GM19397 (cell line): ENCODE data around the gene CD19.
"Not testable (repeated sequence)": the region's sequence is repeated elsewhere in the genome, so short reads cannot be mapped to it uniquely, and the experiment has no call there.

Experiments
- ATAC-seq: cut with Tn5 transposase; IDR thresholded peaks from one replicate; pipeline ENCODE4 v1.9.1; 2021; ENCODE audit warnings: mild to moderate bottlenecking, moderate library complexity; ENCODE audit not compliant: unreplicated experiment

CD19 gene

DNA sequence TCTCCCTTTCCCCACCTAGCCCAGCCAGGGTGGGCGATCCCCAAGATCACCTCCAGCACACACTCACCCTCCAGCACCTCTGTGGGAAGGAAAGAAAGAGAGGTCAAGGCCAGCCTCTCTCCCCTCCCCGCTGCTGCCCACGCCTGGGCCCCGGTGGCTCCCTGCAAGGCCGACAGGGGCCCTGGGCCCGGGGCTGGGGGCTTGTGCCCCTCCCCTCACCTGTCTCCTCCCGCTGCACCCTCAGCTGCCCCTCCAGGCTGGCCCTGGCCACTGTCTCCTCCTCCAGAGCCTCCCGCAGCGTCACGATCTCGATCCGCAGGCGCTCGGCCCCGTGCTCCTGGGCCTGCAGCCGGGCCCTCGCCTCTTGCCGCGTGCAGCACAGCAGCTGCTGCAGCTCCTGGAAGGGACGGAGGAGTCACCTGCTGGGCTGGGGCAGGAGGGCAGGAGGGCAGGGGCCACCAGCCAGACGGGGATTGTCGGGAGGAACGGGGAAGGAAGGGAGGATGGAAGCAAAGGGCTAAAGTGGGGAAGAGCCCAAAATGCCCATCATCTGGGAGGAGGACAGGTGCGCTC, 25.9 kb upstream of the CD19 start:
- no peak for ATAC-seq

DNA sequence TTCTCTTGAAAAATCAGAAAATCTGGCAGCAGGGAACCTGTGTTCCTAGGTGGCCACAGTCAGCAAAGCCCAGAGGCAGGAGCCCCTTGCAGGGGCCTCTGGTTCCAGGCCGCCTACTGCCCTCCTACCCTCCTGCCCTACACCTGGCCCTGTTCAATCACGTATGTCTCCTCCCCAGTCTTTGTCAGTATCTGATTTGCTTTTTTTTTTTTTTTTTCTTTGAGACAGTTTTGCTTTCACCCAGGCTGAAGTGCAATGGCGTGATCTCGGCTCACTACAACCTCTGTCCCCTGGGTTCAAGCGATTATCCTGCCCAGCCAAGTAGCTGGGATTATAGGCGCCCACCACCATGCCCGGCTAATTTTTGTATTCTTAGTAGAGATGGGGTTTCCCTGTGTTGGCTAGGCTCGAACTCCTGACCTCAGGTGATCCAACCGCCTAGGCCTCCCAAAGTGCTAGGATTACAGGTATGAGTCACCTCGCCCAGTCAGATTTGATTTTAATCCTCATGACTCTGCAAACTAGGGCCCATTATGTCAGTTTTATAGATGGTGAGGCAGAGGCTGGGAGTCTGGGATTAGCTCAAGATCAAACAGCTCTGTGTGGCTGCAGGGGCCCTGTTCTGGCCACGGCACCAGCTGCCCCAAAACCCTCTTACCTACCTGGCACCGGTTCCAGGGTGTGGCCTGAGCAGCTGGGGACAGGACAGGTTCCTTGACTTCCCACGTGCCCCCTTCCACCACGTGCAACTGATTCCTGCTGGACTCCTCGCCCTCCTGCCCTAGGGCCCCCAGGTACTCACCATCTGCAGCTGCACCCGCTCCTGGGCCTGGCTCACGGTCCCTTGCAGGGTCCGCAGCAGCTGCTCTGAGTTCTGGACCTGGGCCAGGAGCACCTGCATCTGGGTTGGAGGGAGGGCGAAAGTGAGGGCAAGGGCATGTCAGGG, 21.4 kb upstream of the CD19 start:
- no peak for ATAC-seq

DNA sequence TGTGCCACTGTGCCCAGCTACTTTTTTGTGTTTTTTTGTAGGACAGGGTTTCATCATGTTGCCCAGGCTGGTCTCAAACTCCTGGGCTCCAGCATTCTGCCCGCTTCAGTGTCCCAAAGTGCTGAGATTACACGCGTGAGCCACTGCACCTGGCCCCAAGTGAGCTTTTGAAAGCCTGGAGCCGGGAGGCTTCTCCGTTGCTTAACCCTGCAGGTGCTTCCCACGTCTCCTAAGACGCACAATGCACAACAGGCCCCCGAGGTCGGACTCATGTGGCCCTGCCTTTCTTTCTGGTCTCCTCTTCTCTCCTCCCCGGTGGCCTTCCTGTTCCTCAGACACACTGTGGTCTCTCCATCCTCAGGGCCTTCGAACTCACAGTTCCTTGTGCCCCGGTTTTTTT, 19.2 kb upstream of the CD19 start:
- no peak for ATAC-seq

DNA sequence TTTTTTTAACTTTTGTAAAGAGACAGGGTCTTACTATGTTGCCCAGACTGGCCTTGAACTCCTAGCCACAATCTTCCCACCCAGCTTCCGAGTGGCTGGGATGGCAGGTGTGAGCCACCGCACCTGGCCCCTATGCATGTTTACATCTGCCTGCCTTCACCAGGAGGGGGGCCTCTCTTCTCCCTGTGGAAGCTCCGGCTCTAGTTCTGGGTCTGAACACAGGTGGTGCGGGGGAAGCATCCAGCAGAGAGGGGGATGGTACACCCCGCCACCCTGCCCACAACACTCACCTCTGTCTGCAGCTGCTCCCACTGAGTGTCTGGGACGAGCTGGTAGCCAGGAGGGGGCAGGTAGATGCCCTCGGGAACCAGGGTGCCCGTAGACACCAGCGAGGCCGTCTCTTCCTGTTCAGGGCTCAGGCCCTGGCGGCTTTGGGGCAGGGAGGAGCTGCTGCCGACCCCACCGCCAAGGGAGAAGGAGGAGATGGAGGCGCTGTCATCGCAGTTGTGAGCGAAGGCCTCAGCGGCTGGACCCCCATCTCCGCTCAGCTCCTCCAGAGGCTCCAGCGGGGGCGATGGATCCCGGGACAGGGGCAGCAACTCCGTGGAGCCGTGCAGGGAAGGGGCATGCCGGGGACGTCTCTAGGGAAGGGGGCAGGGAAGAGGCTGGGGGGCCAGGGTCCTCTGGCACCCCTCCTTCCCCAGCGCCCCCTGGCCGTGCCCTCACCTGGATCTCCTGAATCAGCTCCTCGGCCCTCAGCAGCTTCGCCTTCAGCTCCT, 17.6 kb upstream of the CD19 start:
- ATAC-seq: no peak

DNA sequence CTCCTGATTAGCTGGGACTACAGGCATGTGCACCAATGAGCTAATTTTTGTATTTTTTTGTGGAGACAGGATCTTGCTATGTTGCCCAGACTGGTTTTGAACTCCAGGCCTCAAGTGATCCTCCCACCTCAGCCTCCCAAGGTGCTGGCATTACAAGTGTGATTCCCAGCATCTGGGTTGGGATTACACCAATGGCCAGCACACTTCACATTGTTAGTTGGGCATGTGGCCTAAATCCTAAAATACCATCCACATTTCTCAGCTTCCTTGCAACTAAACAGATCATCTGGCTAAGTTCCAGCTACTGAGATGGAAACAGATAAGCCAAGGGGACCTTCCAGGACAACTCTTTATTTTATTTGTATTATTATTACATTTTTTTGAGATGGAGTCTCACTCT, 16.6 kb upstream of the CD19 start:
- no peak for ATAC-seq

DNA sequence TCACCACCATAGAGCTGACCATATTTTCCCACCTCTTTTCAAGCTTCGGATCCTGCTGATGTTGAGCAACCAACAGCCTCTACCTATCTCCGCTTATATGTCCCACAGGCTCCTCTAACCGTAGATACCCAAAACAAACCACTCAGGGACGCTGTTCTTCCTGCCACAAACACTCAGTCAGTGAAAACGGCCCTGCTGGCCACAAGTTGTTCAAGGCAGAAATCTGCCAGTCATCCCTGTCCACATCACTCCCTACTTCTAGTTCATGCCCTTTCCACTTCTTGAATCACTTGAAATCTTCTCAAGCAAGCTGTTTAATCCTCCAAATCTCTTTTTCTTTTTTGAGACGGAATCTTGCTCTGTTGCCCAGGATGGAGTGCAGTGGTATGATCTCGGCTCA, 14.7 kb upstream of the CD19 start:
- ATAC-seq: no peak

DNA sequence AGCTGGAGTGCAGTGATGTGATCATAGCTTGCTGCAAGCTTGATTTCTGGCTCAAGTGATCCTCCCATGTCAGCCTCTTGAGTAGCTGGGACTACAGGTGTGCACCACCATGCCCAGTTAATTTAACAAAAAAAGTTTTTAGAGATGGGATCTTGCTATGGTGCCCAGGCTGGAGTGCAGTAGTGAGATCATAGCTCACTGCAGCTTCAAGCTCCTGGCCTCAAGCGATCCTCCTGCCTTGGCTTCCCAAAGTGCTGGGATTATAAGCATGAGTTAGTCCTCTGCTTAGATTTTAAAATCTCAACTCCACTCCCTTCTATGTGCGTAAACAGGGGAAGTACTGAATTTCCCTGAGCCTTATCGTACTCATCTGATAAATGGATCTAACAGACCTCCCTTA, 13.1 kb upstream of the CD19 start:
- ATAC-seq: no peak

DNA sequence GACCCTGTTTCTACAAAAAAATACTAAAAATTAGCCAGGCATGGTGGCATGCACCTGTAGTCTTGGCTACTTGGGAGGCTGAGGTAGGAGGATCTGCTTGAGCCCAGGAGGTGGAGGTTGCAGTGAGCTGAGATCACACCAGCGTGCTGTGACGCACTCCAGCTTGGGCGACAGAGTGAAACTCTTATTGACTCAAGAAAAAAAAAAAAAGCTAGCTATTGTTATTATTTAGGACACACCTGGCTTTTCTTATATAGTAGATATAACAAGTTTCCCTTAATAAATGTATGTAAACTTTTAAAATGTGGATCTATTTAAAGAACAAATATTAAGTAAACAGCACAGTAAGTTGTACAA, 8.6 kb upstream of the CD19 start:
- ATAC-seq: no peak

DNA sequence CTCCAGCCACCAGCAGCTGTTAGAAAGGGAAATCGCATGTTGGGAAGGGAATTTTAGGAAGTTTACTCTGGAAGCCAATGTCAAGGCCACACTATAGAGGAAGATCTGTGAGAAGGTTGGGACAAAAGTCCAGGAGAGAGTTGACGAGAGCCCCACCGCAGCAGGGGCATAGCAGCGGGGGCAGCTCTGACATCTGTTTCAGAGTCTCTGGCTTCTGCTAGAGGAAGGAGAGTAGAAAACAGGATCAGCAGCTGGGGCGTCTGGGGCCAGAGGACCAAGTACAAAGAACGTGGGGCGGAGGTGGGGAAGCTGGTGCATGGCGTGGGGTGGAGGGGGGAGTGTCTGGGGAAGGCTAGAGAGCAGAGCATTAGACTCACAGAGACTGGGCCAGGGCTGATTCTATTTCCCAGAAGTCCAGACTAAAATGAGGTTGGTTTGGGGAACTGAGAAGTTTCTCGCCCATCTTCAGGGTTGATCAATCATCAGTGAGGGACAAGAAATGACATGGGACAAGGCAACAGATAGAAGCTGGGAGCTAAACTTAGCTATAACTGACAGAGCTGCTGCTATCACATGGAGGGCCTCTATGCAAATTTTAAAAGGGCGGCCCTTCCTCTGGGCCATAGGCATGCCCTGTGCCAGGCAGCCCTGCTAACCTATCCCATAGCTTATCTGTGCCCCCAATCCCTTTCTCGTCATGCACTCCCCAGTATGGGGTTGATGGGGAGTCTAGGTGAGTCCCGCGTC, 7.9 kb upstream of the CD19 start:
- ATAC-seq: peak; percentile 54

DNA sequence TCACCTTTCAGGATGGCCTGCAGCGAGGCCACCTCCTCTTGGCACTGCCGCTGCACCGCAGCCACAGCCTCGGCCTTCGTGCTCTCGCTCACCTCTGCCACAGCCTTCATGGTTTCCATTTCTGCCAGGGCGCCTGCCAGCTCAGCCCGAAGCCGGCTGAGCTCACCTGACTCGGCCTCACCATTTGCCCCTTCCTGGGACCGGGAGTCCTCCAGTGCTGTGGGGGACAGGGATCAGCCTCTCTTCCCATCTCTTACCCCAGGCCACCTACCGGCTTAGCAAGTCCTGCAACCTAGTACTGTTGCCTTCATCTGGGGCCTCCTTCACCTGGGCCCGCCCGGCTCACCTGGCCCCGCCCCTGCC, 7.4 kb upstream of the CD19 start:
- ATAC-seq: no peak

DNA sequence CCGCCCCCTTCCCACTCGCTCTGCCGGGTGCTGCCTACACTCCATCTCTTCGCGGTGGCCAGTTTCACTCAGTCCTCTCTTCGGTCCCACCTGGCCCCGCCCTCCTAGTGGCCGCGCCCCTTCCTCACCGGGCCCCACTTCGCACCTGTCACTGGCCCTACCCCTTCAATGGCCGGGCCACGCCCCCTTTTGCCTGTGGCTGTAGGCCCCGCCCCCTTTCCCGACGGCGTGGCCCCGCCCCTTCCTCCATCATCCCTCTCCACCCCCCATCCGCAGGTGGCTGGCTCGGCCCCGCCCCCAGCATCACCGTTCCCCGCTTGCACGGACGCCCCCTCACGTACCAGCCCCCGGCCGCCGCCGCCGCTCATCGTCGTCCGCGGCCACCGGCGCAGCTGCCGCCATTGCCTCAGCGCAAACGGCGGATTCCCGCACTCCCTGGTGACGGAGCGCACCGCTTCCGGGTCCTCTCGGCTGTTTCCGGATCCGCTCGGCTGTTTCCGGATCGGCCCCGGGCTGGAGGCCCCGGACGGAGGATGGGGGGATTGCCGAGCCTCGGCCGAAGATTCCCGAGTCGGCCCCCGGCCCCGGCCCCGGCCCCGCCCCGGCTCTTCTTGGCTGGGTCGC, 6.9 kb upstream of the CD19 start, which contains the start of gene RABEP2:
Gene RABEP2 (minus strand): TSS at position 477 of the 624 bp plus-strand sequence. CDS start 75 bp downstream, at position 402.
- peak; percentile 61 for ATAC-seq

DNA sequence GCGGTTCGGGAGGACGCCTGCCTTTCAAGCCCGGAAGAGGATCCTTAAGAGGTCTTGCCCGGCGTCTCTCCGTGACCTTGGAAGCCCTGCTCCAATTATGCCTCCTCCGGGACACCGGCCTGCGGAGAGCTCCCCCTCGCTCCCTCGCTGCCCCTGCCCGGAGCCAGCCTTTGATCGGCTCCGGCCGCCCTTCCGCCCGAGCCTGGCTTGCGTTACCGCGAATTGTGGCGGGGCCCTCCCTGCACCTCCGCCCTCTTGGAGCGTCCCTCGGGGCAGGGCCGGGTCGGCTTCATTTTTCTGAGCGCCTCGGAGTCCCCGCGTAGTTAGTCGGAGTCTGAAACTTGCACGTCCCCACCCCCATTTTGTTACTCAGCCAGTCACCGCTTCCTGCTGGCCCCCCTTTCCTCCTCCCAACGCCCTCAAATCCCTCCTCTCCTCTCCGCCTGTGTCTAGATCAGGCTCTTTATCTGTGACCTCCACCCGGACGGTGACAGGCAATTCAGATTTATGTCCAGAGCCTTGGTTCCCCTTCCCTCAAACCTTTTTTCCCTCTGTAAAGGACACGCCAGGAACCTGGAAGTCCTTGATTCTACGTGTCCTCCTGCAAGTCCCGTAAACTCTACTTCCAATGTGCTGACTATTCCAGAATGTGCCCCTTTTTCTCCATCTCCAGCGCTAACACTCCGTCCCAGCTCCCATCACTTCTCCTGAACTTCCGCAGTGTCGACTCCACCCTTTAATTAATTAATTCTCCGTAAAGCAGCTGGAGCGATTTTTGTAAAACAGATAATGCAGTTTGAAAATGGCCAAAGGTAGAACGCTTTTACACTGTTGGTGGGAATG, 6.2 kb upstream of the CD19 start:
- ATAC-seq: peak; percentile 25

DNA sequence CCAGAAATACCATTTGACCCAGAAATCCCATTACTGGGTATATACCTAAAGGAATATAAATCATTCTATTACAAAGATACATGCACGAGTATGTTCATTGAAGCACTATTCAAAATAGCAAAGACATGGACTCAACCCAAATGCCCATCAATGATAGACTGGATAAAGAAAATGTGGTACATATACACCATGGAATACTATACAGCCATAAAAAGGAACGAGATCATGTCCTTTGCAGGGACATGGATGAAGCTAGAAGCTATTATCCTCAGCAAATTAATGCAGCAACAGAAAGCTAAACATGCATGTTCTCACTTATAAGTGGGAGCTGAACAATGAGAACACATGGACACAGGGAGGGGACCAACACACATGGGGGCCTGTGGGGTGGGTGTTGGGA, 5.5 kb upstream of the CD19 start:
- ATAC-seq: not testable (repeated sequence)

DNA sequence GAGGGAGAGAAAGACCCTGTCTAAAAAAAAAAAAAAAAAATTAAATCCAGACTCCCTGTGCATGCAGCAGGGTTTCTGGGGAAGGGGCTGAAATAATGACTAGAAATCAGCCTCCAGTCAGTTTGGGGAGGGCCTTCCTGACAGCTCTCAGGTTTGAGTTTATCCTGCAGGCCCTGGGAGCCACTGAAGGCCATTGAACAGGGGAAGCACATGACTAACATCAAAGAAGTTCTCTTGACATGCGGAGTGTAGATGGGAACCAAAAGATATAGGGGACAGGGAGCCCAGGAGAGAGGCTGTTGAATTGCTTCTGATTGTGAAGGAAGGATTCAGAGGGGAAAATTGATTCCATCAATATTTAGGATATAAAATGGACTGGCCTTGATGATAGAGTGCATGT, 4.0 kb upstream of the CD19 start:
- ATAC-seq: no peak

DNA sequence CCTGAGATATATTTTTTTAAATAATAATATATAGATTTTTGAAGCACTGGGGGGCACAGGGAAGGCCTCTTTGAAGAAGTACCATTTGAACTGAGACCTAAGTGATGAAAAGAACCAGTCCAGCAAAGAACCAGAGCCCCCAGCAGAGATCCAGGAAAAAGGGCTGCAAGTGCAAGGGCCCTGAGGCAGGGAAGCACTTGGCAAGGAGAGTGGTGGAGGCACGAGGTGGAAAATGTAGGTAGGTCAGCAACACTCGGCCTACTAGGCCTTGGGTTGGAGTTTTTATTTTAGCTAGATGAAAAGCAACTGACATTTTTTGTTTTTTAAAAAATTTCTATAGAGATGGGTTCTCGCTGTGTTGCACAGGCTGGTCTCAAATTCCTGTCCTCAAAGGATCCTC, 1.6 kb upstream of the CD19 start:
- no peak for ATAC-seq

DNA sequence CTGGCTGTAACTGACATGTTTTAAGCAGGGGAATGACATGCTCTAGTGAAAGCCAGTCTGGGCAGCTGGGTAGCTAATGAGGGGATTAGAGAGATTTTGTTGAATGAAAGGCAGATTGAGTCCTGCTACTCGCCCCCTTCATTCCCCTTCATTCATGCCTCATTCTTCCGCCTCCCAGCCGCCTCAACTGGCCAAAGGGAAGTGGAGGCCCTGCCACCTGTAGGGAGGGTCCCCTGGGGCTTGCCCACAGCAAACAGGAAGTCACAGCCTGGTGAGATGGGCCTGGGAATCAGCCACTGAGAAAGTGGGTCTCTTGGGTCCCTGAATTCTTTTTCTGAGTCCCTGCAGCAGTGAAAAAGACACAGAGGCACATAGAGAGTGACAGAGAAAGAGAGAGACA, 1.1 kb upstream of the CD19 start:
- ATAC-seq: peak; percentile 44

DNA sequence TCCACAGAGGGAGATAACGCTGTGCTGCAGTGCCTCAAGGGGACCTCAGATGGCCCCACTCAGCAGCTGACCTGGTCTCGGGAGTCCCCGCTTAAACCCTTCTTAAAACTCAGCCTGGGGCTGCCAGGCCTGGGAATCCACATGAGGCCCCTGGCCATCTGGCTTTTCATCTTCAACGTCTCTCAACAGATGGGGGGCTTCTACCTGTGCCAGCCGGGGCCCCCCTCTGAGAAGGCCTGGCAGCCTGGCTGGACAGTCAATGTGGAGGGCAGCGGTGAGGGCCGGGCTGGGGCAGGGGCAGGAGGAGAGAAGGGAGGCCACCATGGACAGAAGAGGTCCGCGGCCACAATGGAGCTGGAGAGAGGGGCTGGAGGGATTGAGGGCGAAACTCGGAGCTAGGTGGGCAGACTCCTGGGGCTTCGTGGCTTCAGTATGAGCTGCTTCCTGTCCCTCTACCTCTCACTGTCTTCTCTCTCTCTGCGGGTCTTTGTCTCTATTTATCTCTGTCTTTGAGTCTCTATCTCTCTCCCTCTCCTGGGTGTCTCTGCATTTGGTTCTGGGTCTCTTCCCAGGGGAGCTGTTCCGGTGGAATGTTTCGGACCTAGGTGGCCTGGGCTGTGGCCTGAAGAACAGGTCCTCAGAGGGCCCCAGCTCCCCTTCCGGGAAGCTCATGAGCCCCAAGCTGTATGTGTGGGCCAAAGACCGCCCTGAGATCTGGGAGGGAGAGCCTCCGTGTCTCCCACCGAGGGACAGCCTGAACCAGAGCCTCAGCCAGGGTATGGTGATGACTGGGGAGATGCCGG, 769 bp downstream of the CD19 start:
- ATAC-seq: no peak

DNA sequence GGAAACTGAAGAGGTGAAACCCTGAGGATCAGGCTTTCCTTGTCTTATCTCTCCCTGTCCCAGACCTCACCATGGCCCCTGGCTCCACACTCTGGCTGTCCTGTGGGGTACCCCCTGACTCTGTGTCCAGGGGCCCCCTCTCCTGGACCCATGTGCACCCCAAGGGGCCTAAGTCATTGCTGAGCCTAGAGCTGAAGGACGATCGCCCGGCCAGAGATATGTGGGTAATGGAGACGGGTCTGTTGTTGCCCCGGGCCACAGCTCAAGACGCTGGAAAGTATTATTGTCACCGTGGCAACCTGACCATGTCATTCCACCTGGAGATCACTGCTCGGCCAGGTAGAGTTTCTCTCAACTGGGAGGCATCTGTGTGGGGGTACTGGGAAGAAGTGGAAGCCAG, 1.4 kb downstream of the CD19 start:
- ATAC-seq: no peak

DNA sequence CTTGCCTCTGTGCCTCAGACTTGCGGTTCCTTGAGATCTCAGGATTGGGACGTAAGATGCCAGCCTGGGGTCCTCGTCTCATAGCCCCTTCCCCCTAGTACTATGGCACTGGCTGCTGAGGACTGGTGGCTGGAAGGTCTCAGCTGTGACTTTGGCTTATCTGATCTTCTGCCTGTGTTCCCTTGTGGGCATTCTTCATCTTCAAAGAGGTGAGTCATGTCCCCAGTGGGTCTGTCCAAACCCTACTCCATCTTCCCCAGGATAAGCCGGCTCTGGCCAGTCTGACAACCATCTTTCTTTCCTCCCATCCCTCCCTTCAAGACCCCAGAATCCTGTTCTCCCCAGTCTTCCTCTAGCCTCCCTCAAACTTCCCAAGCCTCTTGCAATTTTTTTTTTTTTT, 3.6 kb downstream of the CD19 start:
- ATAC-seq: no peak
